ENCODE results near the gene ATRN.
"Not testable (repeated sequence)": the region's sequence is repeated elsewhere in the genome, so short reads cannot be mapped to it uniquely, and the experiment has no call there.

ATRN gene

GRCh38 chr20:3471397-3472021 is 691 bp downstream of the ATRN start:
- no peak for DNase-seq

GRCh38 chr20:3472105-3472504 is 1.3 kb downstream of the ATRN start:
- DNase-seq = no peak

GRCh38 chr20:3473324-3473723 is 2.5 kb downstream of the ATRN start:
- DNase-seq = no peak

- no peak for DNase-seq
These were observed 3.1 kb downstream of the ATRN start for GRCh38 chr20:3473944-3474343.

- not testable (repeated sequence) for DNase-seq
These were observed 6.4 kb downstream of the ATRN start for GRCh38 chr20:3477003-3477860.

GRCh38 chr20:3477861-3478544 is 7.2 kb downstream of the ATRN start:
- no peak for DNase-seq

- no peak for DNase-seq
These were observed 8.2 kb downstream of the ATRN start for GRCh38 chr20:3479025-3479424.

- DNase-seq = no peak
These were observed 9.2 kb downstream of the ATRN start for GRCh38 chr20:3479759-3480615.

- no peak for DNase-seq
These were observed 12.5 kb downstream of the ATRN start for GRCh38 chr20:3483309-3483708.

- no peak for DNase-seq
These were observed 13.0 kb downstream of the ATRN start for GRCh38 chr20:3483784-3484183.

GRCh38 chr20:3485913-3486312 is 15.1 kb downstream of the ATRN start:
- no peak for DNase-seq

GRCh38 chr20:3486850-3487249 is 16.0 kb downstream of the ATRN start:
- DNase-seq = no peak

- DNase-seq = no peak
These were observed 21.9 kb downstream of the ATRN start for GRCh38 chr20:3492669-3493068.

- no peak for DNase-seq
These were observed 23.4 kb downstream of the ATRN start for GRCh38 chr20:3494218-3494617.

- no peak for DNase-seq
These were observed 32.1 kb downstream of the ATRN start for GRCh38 chr20:3502878-3503277.

GRCh38 chr20:3505148-3505547 is 34.3 kb downstream of the ATRN start:
- no peak for DNase-seq

GRCh38 chr20:3509064-3509463 is 38.2 kb downstream of the ATRN start:
- DNase-seq = no peak

- no peak for DNase-seq
These were observed 39.3 kb downstream of the ATRN start for GRCh38 chr20:3510110-3510509.

GRCh38 chr20:3512239-3512638 is 41.4 kb downstream of the ATRN start:
- not testable (repeated sequence) for DNase-seq

- no peak for DNase-seq
These were observed 43.3 kb downstream of the ATRN start for GRCh38 chr20:3514012-3514642.

GRCh38 chr20:3515379-3516170 is 44.8 kb downstream of the ATRN start:
- no peak for DNase-seq
